ENCODE results near the gene ABCC9. TPM values are rescaled to one million over a fixed set of nuclear protein-coding genes. Genes with fewer than 3 reads are reported as not detected.

ABCC9 gene
- total RNA-seq, 1 donor from 2014 or later: 2.8 TPM

- DNase-seq (ENCODE audit: low read depth, low spot score): no peak
- Mint-ChIP-seq H3K9me3 (peaks cover 4% of the 10 kb centered on the region), H3K36me3 (ENCODE audit: low read depth) (peaks cover 4% of the 10 kb centered on the region), H3K27me3 (ENCODE audit: low read depth) (peaks cover 2% of the 10 kb centered on the region), H3K27ac (ENCODE audit: unreplicated experiment) (no peak overlapping the region), H3K4me1 (no peaks in the 10 kb centered on the region), H3K4me3 (no peak overlapping the region)
- TF ChIP-seq, protein P1, sequence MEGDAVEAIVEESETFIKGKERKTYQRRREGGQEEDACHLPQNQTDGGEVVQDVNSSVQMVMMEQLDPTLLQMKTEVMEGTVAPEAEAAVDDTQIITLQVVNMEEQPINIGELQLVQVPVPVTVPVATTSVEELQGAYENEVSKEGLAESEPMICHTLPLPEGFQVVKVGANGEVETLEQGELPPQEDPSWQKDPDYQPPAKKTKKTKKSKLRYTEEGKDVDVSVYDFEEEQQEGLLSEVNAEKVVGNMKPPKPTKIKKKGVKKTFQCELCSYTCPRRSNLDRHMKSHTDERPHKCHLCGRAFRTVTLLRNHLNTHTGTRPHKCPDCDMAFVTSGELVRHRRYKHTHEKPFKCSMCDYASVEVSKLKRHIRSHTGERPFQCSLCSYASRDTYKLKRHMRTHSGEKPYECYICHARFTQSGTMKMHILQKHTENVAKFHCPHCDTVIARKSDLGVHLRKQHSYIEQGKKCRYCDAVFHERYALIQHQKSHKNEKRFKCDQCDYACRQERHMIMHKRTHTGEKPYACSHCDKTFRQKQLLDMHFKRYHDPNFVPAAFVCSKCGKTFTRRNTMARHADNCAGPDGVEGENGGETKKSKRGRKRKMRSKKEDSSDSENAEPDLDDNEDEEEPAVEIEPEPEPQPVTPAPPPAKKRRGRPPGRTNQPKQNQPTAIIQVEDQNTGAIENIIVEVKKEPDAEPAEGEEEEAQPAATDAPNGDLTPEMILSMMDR (conservative IDR thresholded peaks at IDR 0.05): no peak
Measured at GRCh38 chr12:21971344-21971743, 30.1 kb upstream of the ABCC9 start.

GRCh38 chr12:21962821-21963220 is 21.6 kb upstream of the ABCC9 start:
- peaks cover 15% of the 10 kb centered on the region for H3K9me3 Mint-ChIP-seq
- peaks cover 16% of the 10 kb centered on the region for H3K36me3 Mint-ChIP-seq (ENCODE audit: low read depth)
- H3K4me1 Mint-ChIP-seq: no peaks in the 10 kb centered on the region
- H3K27ac Mint-ChIP-seq (ENCODE audit: unreplicated experiment): no peak overlapping the region
- H3K27me3 Mint-ChIP-seq (ENCODE audit: low read depth): peaks cover 15% of the 10 kb centered on the region
- no peak overlapping the region for H3K4me3 Mint-ChIP-seq
- TF ChIP-seq, protein P1 (conservative IDR thresholded peaks at IDR 0.05): peak; percentile 13
- no peak for DNase-seq (ENCODE audit: low read depth, low spot score)

GRCh38 chr12:21962236-21962635 is 21.0 kb upstream of the ABCC9 start:
- Mint-ChIP-seq H3K4me3 (no peak overlapping the region), H3K4me1 (no peaks in the 10 kb centered on the region), H3K9me3 (peaks cover 15% of the 10 kb centered on the region), H3K36me3 (ENCODE audit: low read depth) (peaks cover 12% of the 10 kb centered on the region), H3K27ac (ENCODE audit: unreplicated experiment) (no peak overlapping the region), H3K27me3 (ENCODE audit: low read depth) (peaks cover 15% of the 10 kb centered on the region)
- TF ChIP-seq, protein P1 (conservative IDR thresholded peaks at IDR 0.05): no peak
- no peak for DNase-seq (ENCODE audit: low read depth, low spot score)

DNA sequence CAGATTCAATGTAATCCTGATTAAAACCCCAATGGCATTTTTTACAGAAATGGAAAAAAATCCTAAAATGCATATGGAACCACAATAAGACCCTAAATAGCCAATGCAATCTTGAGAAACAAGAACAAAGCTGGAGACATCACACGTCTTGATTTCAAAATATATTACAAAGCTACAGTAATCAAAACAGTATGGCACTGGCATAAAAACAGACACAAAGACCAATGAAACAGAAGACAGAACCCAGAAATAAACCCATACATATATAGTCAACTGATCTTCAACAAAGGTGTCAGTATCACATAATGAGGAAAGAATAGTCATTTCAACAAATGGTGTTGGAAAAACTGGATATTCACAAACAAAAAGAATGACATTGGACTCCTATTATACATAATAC is 9.4 kb upstream of the ABCC9 start:
- H3K4me3 Mint-ChIP-seq: no peak overlapping the region
- no peak overlapping the region for H3K27ac Mint-ChIP-seq (ENCODE audit: unreplicated experiment)
- H3K36me3 Mint-ChIP-seq (ENCODE audit: low read depth): peaks cover 12% of the 10 kb centered on the region
- no peak for DNase-seq (ENCODE audit: low read depth, low spot score)
- TF ChIP-seq, protein P1 (conservative IDR thresholded peaks at IDR 0.05): no peak
- H3K9me3 Mint-ChIP-seq: peaks cover 17% of the 10 kb centered on the region
- H3K27me3 Mint-ChIP-seq (ENCODE audit: low read depth): peaks cover 13% of the 10 kb centered on the region
- no peaks in the 10 kb centered on the region for H3K4me1 Mint-ChIP-seq

DNA sequence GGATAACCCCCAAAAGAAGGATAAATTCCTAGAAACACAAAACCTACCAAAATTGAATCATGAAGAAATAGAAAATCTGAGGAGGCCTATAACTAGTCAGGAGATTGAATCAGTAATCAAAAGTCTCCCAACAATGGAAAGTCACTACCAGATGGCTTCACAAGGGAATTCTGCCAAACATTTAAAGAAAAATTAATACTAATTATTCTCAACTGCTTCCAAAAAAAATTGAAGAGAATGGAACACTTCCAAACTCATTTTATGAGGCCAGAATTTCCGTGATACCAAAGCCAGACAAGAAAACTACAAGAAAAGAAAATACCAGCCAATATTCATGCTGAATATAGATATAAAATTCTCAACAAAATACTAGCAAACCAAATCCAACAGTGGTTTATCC is 7.8 kb upstream of the ABCC9 start:
- H3K4me3 Mint-ChIP-seq: no peak overlapping the region
- peaks cover 20% of the 10 kb centered on the region for H3K9me3 Mint-ChIP-seq
- H3K27ac Mint-ChIP-seq (ENCODE audit: unreplicated experiment): no peak overlapping the region
- TF ChIP-seq, protein P1 (conservative IDR thresholded peaks at IDR 0.05): no peak
- H3K4me1 Mint-ChIP-seq: no peaks in the 10 kb centered on the region
- H3K36me3 Mint-ChIP-seq (ENCODE audit: low read depth): peaks cover 12% of the 10 kb centered on the region
- no peak for DNase-seq (ENCODE audit: low read depth, low spot score)
- H3K27me3 Mint-ChIP-seq (ENCODE audit: low read depth): peaks cover 14% of the 10 kb centered on the region

DNA sequence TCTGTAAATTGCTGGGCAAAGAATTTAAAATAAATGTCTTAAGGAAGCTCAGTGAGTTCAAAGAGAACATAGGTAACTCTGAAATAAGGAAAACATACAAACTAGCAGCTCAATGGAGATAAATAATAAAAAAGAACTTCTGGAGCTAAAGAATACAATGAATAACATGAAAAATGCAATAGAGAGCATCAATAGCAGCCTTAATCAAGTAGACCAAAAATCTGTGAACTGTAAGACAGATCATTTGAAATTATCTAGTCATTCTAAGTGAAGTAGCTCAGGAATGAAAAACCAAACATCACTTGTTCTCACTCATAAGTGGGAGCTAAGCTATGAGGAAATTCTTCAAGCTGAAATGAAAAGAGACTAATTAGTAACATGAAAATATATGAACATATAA is 5.8 kb upstream of the ABCC9 start:
- Mint-ChIP-seq H3K27me3 (ENCODE audit: low read depth) (peaks cover 27% of the 10 kb centered on the region), H3K36me3 (ENCODE audit: low read depth) (peaks cover 12% of the 10 kb centered on the region), H3K4me1 (peaks cover under 1% of the 10 kb centered on the region), H3K4me3 (no peak overlapping the region), H3K27ac (ENCODE audit: unreplicated experiment) (no peak overlapping the region), H3K9me3 (peaks cover 20% of the 10 kb centered on the region)
- TF ChIP-seq, protein P1 (conservative IDR thresholded peaks at IDR 0.05): no peak
- no peak for DNase-seq (ENCODE audit: low read depth, low spot score)

All from neural crest cell (in vitro differentiated cells).